Body of pancreas (tissue), 4 donors: ENCODE results near the gene CDKAL1. TPM values are rescaled to one million over a fixed set of nuclear protein-coding genes. Genes with fewer than 3 reads are reported as not detected.

ENCODE experiments used
- ATAC-seq: fragments of 150-250 bp; one replicate; pipeline ENCODE4 v1.9.1; 2016
- DNase-seq, 4 donors: peaks; one replicate each; pipeline ENCODE4 v3.0.0-alpha.2; 2019
- H3K27ac ChIP-seq, 4 donors: fragments of 200-600 bp; sonication (generic); 1 replicate in 3 of 4; 2 replicates in 1 of 4; pipeline versions ENCODE4 v1.5.1 to v1.6.1; 2016 to 2019; ENCODE audit warnings: mild to moderate bottlenecking in 1 of 4, mixed read lengths in 1 of 4, moderate library complexity in 1 of 4
- H3K27me3 ChIP-seq, 2 donors: fragments of 200-600 bp; sonication (generic); one replicate each; pipeline ENCODE4 v1.6.0; 2016; ENCODE audit warnings: mild to moderate bottlenecking in 1 of 2
- H3K36me3 ChIP-seq, 2 donors: fragments of 200-600 bp; sonication (generic); replicated peaks in 1 of 2; 2 replicates each; pipeline ENCODE4 v1.5.1; 2016; ENCODE audit warnings: low read depth in 2 of 2; ENCODE audit not compliant: insufficient read depth in 1 of 2
- H3K4me1 ChIP-seq: fragments of 200-600 bp; sonication (generic); one replicate; pipeline ENCODE4 v1.6.0; 2016
- H3K4me3 ChIP-seq, 2 donors: fragments of 200-600 bp; sonication (generic); 1 replicate in 1 of 2; 2 replicates in 1 of 2; pipeline ENCODE4 v1.5.1; 2016 to 2019
- H3K9me3 ChIP-seq, 3 donors: fragments of 200-600 bp; sonication (generic); 1 replicate in 2 of 3; 2 replicates in 1 of 3; pipeline ENCODE4 v1.5.1; 2016
- CTCF ChIP-seq, 7 experiments: fragments of 450-650 bp in 4 of 7; fragments of 200-600 bp in 3 of 7; sonication (generic) in 3 of 7; IDR thresholded peaks; one replicate each; pipeline ENCODE4 v1.5.1; 2016 to 2019; ENCODE audit warnings: antibody characterized with exemption in 7 of 7
- POLR2A ChIP-seq, 3 donors: fragments of 450-650 bp; IDR thresholded peaks; one replicate each; pipeline ENCODE4 v1.6.1; 2016; ENCODE audit warnings: antibody characterized with exemption in 3 of 3, mild to moderate bottlenecking in 2 of 3
- WGBS, 2 donors: methylation state at CpG; one replicate each; pipeline ENCODE4 v1.1.5; 2017; 5-methylcytosine and 5-hydroxymethylcytosine counted together
- intact Hi-C: fragments of 100-400 bp; cut with DNase I; formaldehyde crosslinking; loops from one replicate; pipeline ENCODE4 v1.15.1; 2023
- total RNA-seq, 2 donors: library from RNA; depleted of rRNA; stranded (reverse); fragments of >200 nt; gene quantifications; one replicate each; pipeline ENCODE4 v1.1.0, GENCODE V29; 2016

CDKAL1 gene
- total RNA-seq, 2 donors from 2014 or later, result 16.3 to 18.1 TPM

DNA sequence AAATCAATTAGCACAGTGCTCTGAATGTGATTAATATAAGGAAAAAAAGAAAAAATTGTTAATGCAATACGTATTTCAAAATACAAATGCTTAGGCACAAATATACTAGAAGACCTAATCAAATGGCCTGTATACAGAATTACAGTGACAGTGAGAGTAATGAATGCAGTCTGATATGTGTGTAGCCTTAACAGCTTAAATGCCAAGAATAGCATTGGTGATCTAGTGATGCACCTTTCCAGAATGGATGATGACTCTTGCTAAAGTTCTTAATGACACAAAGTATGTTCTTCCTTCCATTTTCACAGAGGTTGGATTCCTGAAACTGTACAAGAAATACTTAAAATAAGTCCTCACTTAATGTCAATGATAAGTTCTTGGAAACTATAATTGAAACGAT is 131.0 kb downstream of the CDKAL1 start:
- intact Hi-C loops, result no loop called here
- ATAC-seq, result no peak
- Histone ChIP-seq H3K9me3 (no peaks in the 10 kb centered on the region), H3K36me3 (no peaks in the 10 kb centered on the region), H3K27me3 (no peaks in the 10 kb centered on the region), H3K4me1 (peaks cover 22% of the 10 kb centered on the region), H3K27ac (no peak overlapping the region), H3K4me3 (no peak overlapping the region)
- 73 to 99% methylated on average over 2 of the region's 2 CpGs for WGBS, 2 donors
- DNase-seq, result no peak
- TF ChIP-seq CTCF (IDR thresholded peaks at IDR 0.05) (no peak), POLR2A (IDR thresholded peaks at IDR 0.05) (no peak)

- intact Hi-C loops, result no loop called here
- Histone ChIP-seq H3K27me3 (no peaks in the 10 kb centered on the region), H3K9me3 (no peaks in the 10 kb centered on the region), H3K27ac (no peak overlapping the region), H3K36me3 (no peaks in the 10 kb centered on the region), H3K4me1 (no peaks in the 10 kb centered on the region), H3K4me3 (no peak overlapping the region)
- DNase-seq (no peak), ATAC-seq (no peak)
- TF ChIP-seq POLR2A (IDR thresholded peaks at IDR 0.05) (no peak), CTCF (IDR thresholded peaks at IDR 0.05) (no peak)
- WGBS, 2 donors, result 81 to 86% methylated on average over 6 of the region's 6 CpGs
Observed at GRCh38 chr6:20669571-20670314, 135.5 kb downstream of the CDKAL1 start.

GRCh38 chr6:20670750-20671149 is 136.5 kb downstream of the CDKAL1 start:
- no peak for ATAC-seq
- Histone ChIP-seq H3K36me3 (no peaks in the 10 kb centered on the region), H3K27ac (no peak overlapping the region), H3K9me3 (no peaks in the 10 kb centered on the region), H3K4me1 (no peaks in the 10 kb centered on the region), H3K4me3 (no peak overlapping the region), H3K27me3 (no peaks in the 10 kb centered on the region)
- 92 to 93% methylated on average over 2 of the region's 2 CpGs for WGBS, 2 donors
- no peak for DNase-seq
- no peak for TF ChIP-seq CTCF (IDR thresholded peaks at IDR 0.05)
- no peak for TF ChIP-seq POLR2A (IDR thresholded peaks at IDR 0.05)
- intact Hi-C loops, result no loop called here

- Histone ChIP-seq H3K4me1 (no peaks in the 10 kb centered on the region), H3K4me3 (no peak overlapping the region), H3K27me3 (no peaks in the 10 kb centered on the region), H3K36me3 (no peaks in the 10 kb centered on the region), H3K9me3 (no peaks in the 10 kb centered on the region), H3K27ac (no peak overlapping the region)
- ATAC-seq (no peak), DNase-seq (no peak)
- no peak for TF ChIP-seq POLR2A (IDR thresholded peaks at IDR 0.05)
- no peak for TF ChIP-seq CTCF (IDR thresholded peaks at IDR 0.05)
- intact Hi-C loops, result no loop called here
- 83 to 95% methylated on average over 1 to 2 of the region's 2 CpGs for WGBS, 2 donors
Observed at GRCh38 chr6:20672038-20672437, 137.8 kb downstream of the CDKAL1 start.

DNA sequence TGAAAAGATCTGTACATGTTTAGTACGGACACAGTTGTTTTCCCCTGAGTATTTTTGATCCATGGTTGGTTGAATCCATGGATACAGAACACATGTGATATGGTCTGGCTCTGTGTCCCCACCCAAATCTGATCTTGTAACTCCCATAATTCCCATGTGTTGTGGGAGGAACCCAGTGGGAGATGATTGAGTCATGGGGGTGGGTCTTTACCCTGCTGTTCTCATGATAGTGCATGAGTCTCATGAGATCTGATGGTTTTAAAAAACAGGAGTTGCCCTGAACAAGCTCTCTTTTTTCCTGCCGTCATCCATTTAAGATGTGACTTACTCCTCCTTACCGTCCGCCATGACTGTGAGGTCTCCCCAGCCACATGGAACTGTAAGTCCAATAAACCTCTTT is 139.2 kb downstream of the CDKAL1 start:
- no peaks in the 10 kb centered on the region for H3K27me3 ChIP-seq
- 96 to 99% methylated on average over 4 of the region's 4 CpGs for WGBS, 2 donors

More for the DNA sequence above, 139.2 kb downstream of the CDKAL1 start:
- TF ChIP-seq POLR2A (IDR thresholded peaks at IDR 0.05) (no peak), CTCF (IDR thresholded peaks at IDR 0.05) (no peak)
- DNase-seq (no peak), ATAC-seq (no peak)
- Histone ChIP-seq H3K4me1 (no peaks in the 10 kb centered on the region), H3K4me3 (no peak overlapping the region), H3K36me3 (no peaks in the 10 kb centered on the region), H3K9me3 (no peaks in the 10 kb centered on the region), H3K27ac (no peak overlapping the region)
- intact Hi-C loops, result no loop called here
